Measurements from ENCODE around the gene SLC47A2.
"Not testable (repeated sequence)": the region's sequence is repeated elsewhere in the genome, so short reads cannot be mapped to it uniquely, and the experiment has no call there.

The SLC47A2 gene

DNA sequence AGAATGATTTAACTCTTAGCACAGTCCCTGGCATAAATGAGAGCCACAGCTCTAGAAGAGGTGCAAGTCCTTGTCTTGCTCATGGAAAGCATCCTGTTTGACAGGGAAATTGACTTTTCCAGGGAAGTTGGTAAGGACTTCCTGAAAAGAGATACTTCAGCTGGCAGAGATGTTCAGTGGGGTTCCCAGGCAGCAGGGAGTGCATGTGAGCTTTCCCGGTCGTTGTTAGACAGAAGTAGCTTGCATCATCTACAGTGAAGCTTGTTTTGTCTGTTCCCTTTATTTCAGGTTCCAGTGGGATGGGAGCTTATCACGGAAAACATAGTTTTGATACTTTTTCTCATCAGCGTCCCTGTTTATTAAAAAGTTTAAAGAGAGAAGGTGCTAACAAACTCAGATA is 45.0 kb downstream of the SLC47A2 start:
- H3K36me3 ChIP-seq (replicated peaks in 1 of 2; ENCODE audit: control insufficient read depth in 2 of 2, insufficient read depth in 2 of 2, low read length in 2 of 2) = peaks cover 18 to 31% of the 10 kb centered on the region in 2 donors

DNA sequence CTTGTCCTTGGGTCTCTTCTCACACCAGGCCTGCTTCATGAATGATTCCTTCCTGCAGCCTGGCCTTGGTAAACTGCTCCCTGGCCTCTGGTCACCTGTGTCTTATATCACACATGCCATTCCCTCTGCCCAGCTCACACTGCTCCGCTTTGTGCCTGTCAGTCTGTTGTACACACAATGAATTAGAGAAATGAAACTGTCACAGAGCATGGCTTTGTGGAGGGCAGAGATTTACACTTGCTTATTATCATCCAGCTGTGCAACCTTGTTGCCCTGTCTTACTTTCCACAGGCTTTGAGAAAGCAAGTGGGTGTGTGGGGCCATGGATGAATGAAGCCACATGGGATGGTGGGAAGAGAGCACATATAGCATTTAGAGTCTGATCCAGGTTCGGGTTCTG is 45.5 kb downstream of the SLC47A2 start:
- Histone ChIP-seq H2BK120ac (ENCODE audit: low read depth, low read length) (no peak overlapping the region), H3K23ac (ENCODE audit: low read depth, low read length, poor library complexity) (no peak overlapping the region), H2BK15ac (ENCODE audit: low read length) (no peak overlapping the region), H3K9ac (ENCODE audit: low read depth, low read length, poor library complexity) (no peak overlapping the region), H3K4me2 (ENCODE audit: insufficient read depth, low read length, poor library complexity, severe bottlenecking) (no peak overlapping the region), H3K4ac (ENCODE audit: low read length) (no peak overlapping the region), H3K14ac (ENCODE audit: low read length) (no peak overlapping the region), H3K9me3 (replicated peaks in 1 of 2; ENCODE audit: control insufficient read depth in 2 of 2, insufficient read depth in 1 of 2, low read depth in 1 of 2, low read length in 2 of 2) (peaks cover 0 to 5% of the 10 kb centered on the region in 2 donors), H2BK5ac (ENCODE audit: low read length) (no peak overlapping the region), H3K18ac (ENCODE audit: low read length) (no peak overlapping the region), H2AK5ac (ENCODE audit: low read depth, low read length) (no peak overlapping the region), H3K27ac (replicated peaks; ENCODE audit: low read length) (no peak overlapping the region), H2BK12ac (ENCODE audit: low read length) (no peak overlapping the region), H3K36me3 (replicated peaks in 1 of 2; ENCODE audit: control insufficient read depth in 2 of 2, insufficient read depth in 2 of 2, low read length in 2 of 2) (peaks cover 17 to 29% of the 10 kb centered on the region in 2 donors), H3K4me1 (ENCODE audit: control insufficient read depth in 2 of 2, insufficient read depth in 1 of 2, low read depth in 1 of 2, low read length in 2 of 2) (no peaks in the 10 kb centered on the region), H3K4me3 (ENCODE audit: low read length in 2 of 2) (no peak overlapping the region), H3K79me1 (ENCODE audit: low read depth, low read length) (no peaks in the 10 kb centered on the region), H2AFZ (ENCODE audit: low read length) (no peak overlapping the region), H4K91ac (ENCODE audit: low read depth, low read length, poor library complexity) (no peak overlapping the region), H3K27me3 (ENCODE audit: control insufficient read depth in 3 of 3, insufficient read depth in 3 of 3, low read depth in 1 of 3, low read length in 3 of 3) (no peaks in the 10 kb centered on the region), H4K8ac (ENCODE audit: low read depth, low read length) (no peak overlapping the region)
- DNase-seq (ENCODE audit: low spot score) = no peak
- WGBS, 2 donors (ENCODE audit: extremely low coverage in 2 of 2, insufficient read length in 2 of 2, insufficient replicate concordance in 1 of 2) = no CpG with 5 or more reads among the region's 2 CpGs

More for the DNA sequence above, 45.0 kb downstream of the SLC47A2 start:
- H3K9ac ChIP-seq (ENCODE audit: low read depth, low read length, poor library complexity) = no peak overlapping the region
- no peak overlapping the region for H3K4me2 ChIP-seq (ENCODE audit: insufficient read depth, low read length, poor library complexity, severe bottlenecking)
- no peak overlapping the region for H3K27ac ChIP-seq (replicated peaks; ENCODE audit: low read length)
- H2AK5ac ChIP-seq (ENCODE audit: low read depth, low read length) = no peak overlapping the region
- no peak overlapping the region for H2BK12ac ChIP-seq (ENCODE audit: low read length)
- H2BK5ac ChIP-seq (ENCODE audit: low read length) = no peak overlapping the region
- peaks cover 0 to 8% of the 10 kb centered on the region in 2 donors for H3K9me3 ChIP-seq (replicated peaks in 1 of 2; ENCODE audit: control insufficient read depth in 2 of 2, insufficient read depth in 1 of 2, low read depth in 1 of 2, low read length in 2 of 2)
- H3K79me1 ChIP-seq (ENCODE audit: low read depth, low read length) = no peaks in the 10 kb centered on the region
- H3K18ac ChIP-seq (ENCODE audit: low read length) = no peak overlapping the region
- H2BK120ac ChIP-seq (ENCODE audit: low read depth, low read length) = no peak overlapping the region
- no peak overlapping the region for H3K4ac ChIP-seq (ENCODE audit: low read length)
- no peak overlapping the region for H3K14ac ChIP-seq (ENCODE audit: low read length)
- DNase-seq (ENCODE audit: low spot score) = no peak
- no peak overlapping the region for H3K4me3 ChIP-seq (ENCODE audit: low read length in 2 of 2)
- no peak overlapping the region for H4K8ac ChIP-seq (ENCODE audit: low read depth, low read length)
- H3K27me3 ChIP-seq (ENCODE audit: control insufficient read depth in 3 of 3, insufficient read depth in 3 of 3, low read depth in 1 of 3, low read length in 3 of 3) = no peaks in the 10 kb centered on the region
- H4K91ac ChIP-seq (ENCODE audit: low read depth, low read length, poor library complexity) = no peak overlapping the region
- no peak overlapping the region for H3K23ac ChIP-seq (ENCODE audit: low read depth, low read length, poor library complexity)
- H3K4me1 ChIP-seq (ENCODE audit: control insufficient read depth in 2 of 2, insufficient read depth in 1 of 2, low read depth in 1 of 2, low read length in 2 of 2) = no peaks in the 10 kb centered on the region
- WGBS, 2 donors (ENCODE audit: extremely low coverage in 2 of 2, insufficient read length in 2 of 2, insufficient replicate concordance in 1 of 2) = no CpG with 5 or more reads among the region's 4 CpGs
- no peak overlapping the region for H2BK15ac ChIP-seq (ENCODE audit: low read length)
- no peak overlapping the region for H2AFZ ChIP-seq (ENCODE audit: low read length)

DNA sequence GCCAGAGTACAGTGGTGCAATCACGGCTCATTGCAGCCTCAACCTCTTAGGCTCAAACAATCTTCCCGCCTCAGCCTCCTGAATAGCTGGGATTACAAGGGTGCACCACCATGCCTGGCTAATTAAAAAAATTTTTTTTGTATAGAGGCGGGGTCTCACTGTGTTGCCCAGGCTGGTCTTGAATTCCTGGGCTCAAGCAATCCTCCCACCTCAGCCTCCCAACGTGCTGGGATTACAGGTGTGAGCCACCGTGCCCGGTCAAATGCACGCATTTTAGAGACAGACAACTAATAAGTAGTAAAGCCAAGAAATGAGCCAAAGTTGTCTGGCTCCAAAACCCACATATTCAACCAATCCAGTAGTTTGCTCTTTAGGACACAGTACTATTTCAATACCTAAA is 46.7 kb downstream of the SLC47A2 start:
- H2BK12ac ChIP-seq (ENCODE audit: low read length); H3K27me3 ChIP-seq (ENCODE audit: control insufficient read depth in 3 of 3, insufficient read depth in 3 of 3, low read depth in 1 of 3, low read length in 3 of 3); H4K91ac ChIP-seq (ENCODE audit: low read depth, low read length, poor library complexity); DNase-seq (ENCODE audit: low spot score); H3K4ac ChIP-seq (ENCODE audit: low read length); H2BK120ac ChIP-seq (ENCODE audit: low read depth, low read length); H2AK5ac ChIP-seq (ENCODE audit: low read depth, low read length); H3K4me1 ChIP-seq (ENCODE audit: control insufficient read depth in 2 of 2, insufficient read depth in 1 of 2, low read depth in 1 of 2, low read length in 2 of 2); H2BK15ac ChIP-seq (ENCODE audit: low read length); H3K9ac ChIP-seq (ENCODE audit: low read depth, low read length, poor library complexity); H4K8ac ChIP-seq (ENCODE audit: low read depth, low read length); H3K4me2 ChIP-seq (ENCODE audit: insufficient read depth, low read length, poor library complexity, severe bottlenecking); H3K9me3 ChIP-seq (replicated peaks in 1 of 2; ENCODE audit: control insufficient read depth in 2 of 2, insufficient read depth in 1 of 2, low read depth in 1 of 2, low read length in 2 of 2); H2BK5ac ChIP-seq (ENCODE audit: low read length); H3K4me3 ChIP-seq (ENCODE audit: low read length in 2 of 2); H3K79me1 ChIP-seq (ENCODE audit: low read depth, low read length); H2AFZ ChIP-seq (ENCODE audit: low read length); H3K27ac ChIP-seq (replicated peaks; ENCODE audit: low read length); H3K23ac ChIP-seq (ENCODE audit: low read depth, low read length, poor library complexity); H3K14ac ChIP-seq (ENCODE audit: low read length); H3K18ac ChIP-seq (ENCODE audit: low read length): not testable (repeated sequence)
- no CpG with 5 or more reads among the region's 7 CpGs for WGBS, 2 donors (ENCODE audit: extremely low coverage in 2 of 2, insufficient read length in 2 of 2, insufficient replicate concordance in 1 of 2)
- H3K36me3 ChIP-seq (replicated peaks in 1 of 2; ENCODE audit: control insufficient read depth in 2 of 2, insufficient read depth in 2 of 2, low read length in 2 of 2) = peaks cover 17 to 32% of the 10 kb centered on the region in 2 donors

DNA sequence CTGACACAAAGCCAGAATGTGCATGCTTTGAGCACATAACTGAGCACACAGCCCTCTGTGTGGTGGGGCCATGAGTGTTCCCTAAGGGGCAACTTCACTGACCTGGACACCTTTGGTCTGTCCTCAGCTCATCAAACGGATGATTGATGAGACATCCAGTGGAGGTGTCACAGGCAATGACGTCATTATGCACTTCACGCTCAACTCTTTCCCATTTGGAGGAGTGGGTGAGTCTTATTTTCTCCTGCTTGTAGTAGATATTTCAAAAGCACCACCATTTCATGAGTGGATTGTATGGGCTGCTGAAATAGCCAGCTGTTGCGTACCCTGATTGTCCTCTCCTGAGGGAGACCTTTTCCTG is 51.6 kb downstream of the SLC47A2 start:
- no peak overlapping the region for H3K27ac ChIP-seq (replicated peaks; ENCODE audit: low read length)
- no peak overlapping the region for H2AFZ ChIP-seq (ENCODE audit: low read length)
- no peak overlapping the region for H3K9ac ChIP-seq (ENCODE audit: low read depth, low read length, poor library complexity)
- no peak overlapping the region for H2BK15ac ChIP-seq (ENCODE audit: low read length)
- H3K4me2 ChIP-seq (ENCODE audit: insufficient read depth, low read length, poor library complexity, severe bottlenecking) = no peak overlapping the region
- H3K36me3 ChIP-seq (replicated peaks in 1 of 2; ENCODE audit: control insufficient read depth in 2 of 2, insufficient read depth in 2 of 2, low read length in 2 of 2) = peaks cover 19 to 55% of the 10 kb centered on the region in 2 donors
- H3K27me3 ChIP-seq (ENCODE audit: control insufficient read depth in 3 of 3, insufficient read depth in 3 of 3, low read depth in 1 of 3, low read length in 3 of 3) = no peaks in the 10 kb centered on the region
- no peak overlapping the region for H3K23ac ChIP-seq (ENCODE audit: low read depth, low read length, poor library complexity)
- H4K91ac ChIP-seq (ENCODE audit: low read depth, low read length, poor library complexity) = no peak overlapping the region
- H3K4me3 ChIP-seq (ENCODE audit: low read length in 2 of 2) = no peak overlapping the region
- H3K4ac ChIP-seq (ENCODE audit: low read length) = no peak overlapping the region
- no CpG with 5 or more reads among the region's 4 CpGs for WGBS, 2 donors (ENCODE audit: extremely low coverage in 2 of 2, insufficient read length in 2 of 2, insufficient replicate concordance in 1 of 2)
- H3K79me1 ChIP-seq (ENCODE audit: low read depth, low read length) = no peaks in the 10 kb centered on the region
- H3K14ac ChIP-seq (ENCODE audit: low read length) = no peak overlapping the region
- no peak for DNase-seq (ENCODE audit: low spot score)
- H3K4me1 ChIP-seq (ENCODE audit: control insufficient read depth in 2 of 2, insufficient read depth in 1 of 2, low read depth in 1 of 2, low read length in 2 of 2) = peaks cover 0 to 7% of the 10 kb centered on the region in 2 donors
- no peak overlapping the region for H2BK12ac ChIP-seq (ENCODE audit: low read length)
- H2BK120ac ChIP-seq (ENCODE audit: low read depth, low read length) = no peak overlapping the region
- H2BK5ac ChIP-seq (ENCODE audit: low read length) = no peak overlapping the region
- H2AK5ac ChIP-seq (ENCODE audit: low read depth, low read length) = no peak overlapping the region
- no peaks in the 10 kb centered on the region for H3K9me3 ChIP-seq (replicated peaks in 1 of 2; ENCODE audit: control insufficient read depth in 2 of 2, insufficient read depth in 1 of 2, low read depth in 1 of 2, low read length in 2 of 2)
- no peak overlapping the region for H4K8ac ChIP-seq (ENCODE audit: low read depth, low read length)
- no peak overlapping the region for H3K18ac ChIP-seq (ENCODE audit: low read length)

All from neuronal stem cell (in vitro differentiated cells).